ENCODE data around the gene DHRS13. TPM values are rescaled to one million over a fixed set of nuclear protein-coding genes. Genes with fewer than 3 reads are reported as not detected.
A peak's percentile ranks its signal among the peaks of the same experiment; 100 is the strongest.

Gene DHRS13
- total and polyA plus RNA-seq, 4 donors = 5.0 to 91.6 (median 11.0) TPM

DNA sequence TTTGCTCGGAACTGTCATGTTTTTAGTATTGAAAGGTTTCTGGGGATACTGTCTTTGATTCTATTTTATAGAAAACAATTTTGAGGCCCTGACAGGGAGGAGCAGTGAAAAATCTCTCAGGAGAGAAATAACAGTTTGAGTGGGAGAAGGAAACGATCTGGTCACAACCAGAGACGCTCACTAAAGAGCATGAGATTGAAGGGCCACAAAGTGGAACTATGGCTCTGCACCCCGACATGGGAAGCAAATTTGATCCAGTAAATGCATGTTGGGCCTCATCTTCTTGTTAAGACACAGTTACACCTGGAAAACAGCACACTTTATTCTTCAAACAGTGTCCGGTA is 47.6 kb downstream of the DHRS13 start (continued):
- TF ChIP-seq, protein P1, sequence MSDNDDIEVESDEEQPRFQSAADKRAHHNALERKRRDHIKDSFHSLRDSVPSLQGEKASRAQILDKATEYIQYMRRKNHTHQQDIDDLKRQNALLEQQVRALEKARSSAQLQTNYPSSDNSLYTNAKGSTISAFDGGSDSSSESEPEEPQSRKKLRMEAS (IDR thresholded peaks at IDR 0.05) = no peak
- TF ChIP-seq EGR1 (IDR thresholded peaks at IDR 0.05; ENCODE audit: low read depth in 2 of 2) = no peak
- TF ChIP-seq, protein P2, sequence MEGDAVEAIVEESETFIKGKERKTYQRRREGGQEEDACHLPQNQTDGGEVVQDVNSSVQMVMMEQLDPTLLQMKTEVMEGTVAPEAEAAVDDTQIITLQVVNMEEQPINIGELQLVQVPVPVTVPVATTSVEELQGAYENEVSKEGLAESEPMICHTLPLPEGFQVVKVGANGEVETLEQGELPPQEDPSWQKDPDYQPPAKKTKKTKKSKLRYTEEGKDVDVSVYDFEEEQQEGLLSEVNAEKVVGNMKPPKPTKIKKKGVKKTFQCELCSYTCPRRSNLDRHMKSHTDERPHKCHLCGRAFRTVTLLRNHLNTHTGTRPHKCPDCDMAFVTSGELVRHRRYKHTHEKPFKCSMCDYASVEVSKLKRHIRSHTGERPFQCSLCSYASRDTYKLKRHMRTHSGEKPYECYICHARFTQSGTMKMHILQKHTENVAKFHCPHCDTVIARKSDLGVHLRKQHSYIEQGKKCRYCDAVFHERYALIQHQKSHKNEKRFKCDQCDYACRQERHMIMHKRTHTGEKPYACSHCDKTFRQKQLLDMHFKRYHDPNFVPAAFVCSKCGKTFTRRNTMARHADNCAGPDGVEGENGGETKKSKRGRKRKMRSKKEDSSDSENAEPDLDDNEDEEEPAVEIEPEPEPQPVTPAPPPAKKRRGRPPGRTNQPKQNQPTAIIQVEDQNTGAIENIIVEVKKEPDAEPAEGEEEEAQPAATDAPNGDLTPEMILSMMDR (IDR thresholded peaks at IDR 0.05; ENCODE audit: low read depth, low read length, missing input control) = no peak

DNA sequence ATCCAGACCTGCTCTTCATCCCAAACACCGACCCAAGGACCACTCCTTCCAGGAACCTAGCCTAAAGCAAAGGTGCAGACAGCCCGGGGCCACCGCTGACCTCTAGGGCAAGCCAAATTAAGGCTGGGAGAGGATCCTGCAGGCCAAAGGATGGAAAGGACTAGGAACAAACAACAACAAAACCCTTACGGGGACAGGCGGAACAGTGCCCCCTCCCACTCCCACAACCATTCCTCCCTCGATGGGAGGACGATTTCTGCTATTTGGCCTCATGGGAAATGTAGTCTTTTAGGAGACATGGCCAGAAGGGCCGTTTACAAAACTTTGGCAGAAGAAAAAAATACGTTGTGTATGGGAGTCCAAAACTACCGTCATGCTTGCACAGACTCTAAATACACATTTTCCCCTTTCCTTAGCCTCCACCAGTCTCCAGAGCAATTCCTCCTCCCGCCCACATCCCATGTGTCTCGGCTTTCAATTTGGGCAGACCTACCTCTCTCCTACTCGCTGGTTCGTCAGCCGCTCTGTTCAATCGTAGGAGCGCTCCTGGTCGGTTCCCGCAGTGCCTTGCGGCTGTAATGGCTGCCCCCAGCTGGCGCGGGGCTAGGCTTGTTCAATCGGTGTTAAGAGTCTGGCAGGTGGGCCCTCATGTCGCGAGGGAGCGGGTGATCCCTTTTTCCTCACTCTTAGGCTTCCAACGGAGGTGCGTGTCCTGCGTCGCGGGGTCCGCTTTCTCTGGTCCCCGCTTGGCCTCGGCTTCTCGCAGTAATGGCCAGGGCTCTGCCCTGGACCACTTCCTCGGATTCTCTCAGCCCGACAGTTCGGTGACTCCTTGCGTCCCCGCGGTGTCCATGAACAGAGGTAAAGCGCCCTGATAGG is 48.2 kb downstream of the DHRS13 start, which contains the start of gene ERAL1:
ERAL1 (plus strand) TSS at position 560 of the 879 bp plus-strand sequence; CDS start at position 579, 19 bp downstream.
- peak within 1 kb of the TSS; percentile 38 to 62 for H3K27ac ChIP-seq (ENCODE audit: low read depth in 1 of 2, low read length in 2 of 2)
- peak within 1 kb of the TSS; percentile 66 to 96 (median 73) for H3K4me3 ChIP-seq (ENCODE audit: low read depth in 1 of 3, low read length in 3 of 3)
- no peaks in the 10 kb centered on the region for H3K27me3 ChIP-seq (ENCODE audit: control insufficient read depth in 4 of 4, insufficient read depth in 4 of 4, low read length in 3 of 4)
- no peaks in the 10 kb centered on the region for H3K9me3 ChIP-seq (ENCODE audit: control insufficient read depth in 4 of 4, low read length in 3 of 4)
- TF ChIP-seq NR2F2 (IDR thresholded peaks at IDR 0.05) = no peak
- TF ChIP-seq, protein P3, sequence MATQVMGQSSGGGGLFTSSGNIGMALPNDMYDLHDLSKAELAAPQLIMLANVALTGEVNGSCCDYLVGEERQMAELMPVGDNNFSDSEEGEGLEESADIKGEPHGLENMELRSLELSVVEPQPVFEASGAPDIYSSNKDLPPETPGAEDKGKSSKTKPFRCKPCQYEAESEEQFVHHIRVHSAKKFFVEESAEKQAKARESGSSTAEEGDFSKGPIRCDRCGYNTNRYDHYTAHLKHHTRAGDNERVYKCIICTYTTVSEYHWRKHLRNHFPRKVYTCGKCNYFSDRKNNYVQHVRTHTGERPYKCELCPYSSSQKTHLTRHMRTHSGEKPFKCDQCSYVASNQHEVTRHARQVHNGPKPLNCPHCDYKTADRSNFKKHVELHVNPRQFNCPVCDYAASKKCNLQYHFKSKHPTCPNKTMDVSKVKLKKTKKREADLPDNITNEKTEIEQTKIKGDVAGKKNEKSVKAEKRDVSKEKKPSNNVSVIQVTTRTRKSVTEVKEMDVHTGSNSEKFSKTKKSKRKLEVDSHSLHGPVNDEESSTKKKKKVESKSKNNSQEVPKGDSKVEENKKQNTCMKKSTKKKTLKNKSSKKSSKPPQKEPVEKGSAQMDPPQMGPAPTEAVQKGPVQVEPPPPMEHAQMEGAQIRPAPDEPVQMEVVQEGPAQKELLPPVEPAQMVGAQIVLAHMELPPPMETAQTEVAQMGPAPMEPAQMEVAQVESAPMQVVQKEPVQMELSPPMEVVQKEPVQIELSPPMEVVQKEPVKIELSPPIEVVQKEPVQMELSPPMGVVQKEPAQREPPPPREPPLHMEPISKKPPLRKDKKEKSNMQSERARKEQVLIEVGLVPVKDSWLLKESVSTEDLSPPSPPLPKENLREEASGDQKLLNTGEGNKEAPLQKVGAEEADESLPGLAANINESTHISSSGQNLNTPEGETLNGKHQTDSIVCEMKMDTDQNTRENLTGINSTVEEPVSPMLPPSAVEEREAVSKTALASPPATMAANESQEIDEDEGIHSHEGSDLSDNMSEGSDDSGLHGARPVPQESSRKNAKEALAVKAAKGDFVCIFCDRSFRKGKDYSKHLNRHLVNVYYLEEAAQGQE (IDR thresholded peaks at IDR 0.05) = peak; percentile 39
- TF ChIP-seq YY1 (IDR thresholded peaks at IDR 0.05) = peak; percentile 99
- TF ChIP-seq RAD21 (IDR thresholded peaks at IDR 0.05) = peak; percentile 54 to 61
- TF ChIP-seq, protein P1 (IDR thresholded peaks at IDR 0.05) = peak; percentile 63
- TF ChIP-seq FOXA1 (IDR thresholded peaks at IDR 0.05) = no peak
- peak; percentile 73 for TF ChIP-seq TAF1 (conservative IDR thresholded peaks at IDR 0.05)
- peak; percentile 43 for TF ChIP-seq SP1 (IDR thresholded peaks at IDR 0.05)
- TF ChIP-seq, protein P4, sequence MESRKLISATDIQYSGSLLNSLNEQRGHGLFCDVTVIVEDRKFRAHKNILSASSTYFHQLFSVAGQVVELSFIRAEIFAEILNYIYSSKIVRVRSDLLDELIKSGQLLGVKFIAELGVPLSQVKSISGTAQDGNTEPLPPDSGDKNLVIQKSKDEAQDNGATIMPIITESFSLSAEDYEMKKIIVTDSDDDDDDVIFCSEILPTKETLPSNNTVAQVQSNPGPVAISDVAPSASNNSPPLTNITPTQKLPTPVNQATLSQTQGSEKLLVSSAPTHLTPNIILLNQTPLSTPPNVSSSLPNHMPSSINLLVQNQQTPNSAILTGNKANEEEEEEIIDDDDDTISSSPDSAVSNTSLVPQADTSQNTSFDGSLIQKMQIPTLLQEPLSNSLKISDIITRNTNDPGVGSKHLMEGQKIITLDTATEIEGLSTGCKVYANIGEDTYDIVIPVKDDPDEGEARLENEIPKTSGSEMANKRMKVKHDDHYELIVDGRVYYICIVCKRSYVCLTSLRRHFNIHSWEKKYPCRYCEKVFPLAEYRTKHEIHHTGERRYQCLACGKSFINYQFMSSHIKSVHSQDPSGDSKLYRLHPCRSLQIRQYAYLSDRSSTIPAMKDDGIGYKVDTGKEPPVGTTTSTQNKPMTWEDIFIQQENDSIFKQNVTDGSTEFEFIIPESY (IDR thresholded peaks at IDR 0.05) = peak; percentile 74
- no peak for TF ChIP-seq RXRA (IDR thresholded peaks at IDR 0.05)
- peak in 1 of 2 donors; percentile 62 for TF ChIP-seq GABPA (IDR thresholded peaks at IDR 0.05 in 1 of 2, conservative IDR thresholded peaks at IDR 0.05 in 1 of 2)
- peak within 1 kb of the TSS; percentile 74 to 92 for H3K9ac ChIP-seq (ENCODE audit: low read depth in 1 of 2, low read length in 2 of 2)
- peak; percentile 80 for DNase-seq (ENCODE audit: low spot score)
- WGBS = 1% methylated on average over 42 of the region's 42 CpGs
- H3K4me1 ChIP-seq (ENCODE audit: control insufficient read depth in 4 of 4, insufficient read depth in 4 of 4, low read length in 3 of 4) = peaks cover 1 to 18% (median 11%) of the 10 kb centered on the region in 4 donors
- peaks cover 0 to 20% (median 16%) of the 10 kb centered on the region in 4 donors for H3K36me3 ChIP-seq (ENCODE audit: control insufficient read depth in 4 of 4, insufficient read depth in 3 of 4, low read depth in 1 of 4, low read length in 3 of 4)
